Cerebellar cortex (tissue), 1 donor: Measurements from ENCODE around the gene ICA1.

ENCODE experiments used
- DNase-seq: peaks from one replicate; pipeline ENCODE4 v3.0.0-alpha.2; 2015; ENCODE audit warnings: low spot score

ICA1 gene

GRCh38 chr7:8131694-8132605 is 130.0 kb downstream of the ICA1 start:
- no peak for DNase-seq

GRCh38 chr7:8130663-8131062 is 131.3 kb downstream of the ICA1 start:
- DNase-seq = no peak

- DNase-seq = no peak
These were observed 132.7 kb downstream of the ICA1 start for GRCh38 chr7:8129318-8129659.

- DNase-seq = no peak
These were observed 133.3 kb downstream of the ICA1 start for GRCh38 chr7:8128449-8129317.

- no peak for DNase-seq
These were observed 135.3 kb downstream of the ICA1 start for GRCh38 chr7:8126601-8127167.

GRCh38 chr7:8125680-8126444 is 136.1 kb downstream of the ICA1 start:
- no peak for DNase-seq

- DNase-seq = no peak
These were observed 140.7 kb downstream of the ICA1 start for GRCh38 chr7:8121243-8121642.

GRCh38 chr7:8120390-8121058 is 141.4 kb downstream of the ICA1 start:
- no peak for DNase-seq

- DNase-seq = no peak
These were observed 142.7 kb downstream of the ICA1 start for GRCh38 chr7:8119262-8119661.

- DNase-seq = no peak
These were observed 144.8 kb downstream of the ICA1 start for GRCh38 chr7:8117195-8117594.

GRCh38 chr7:8115547-8116402 is 146.2 kb downstream of the ICA1 start:
- no peak for DNase-seq

GRCh38 chr7:8114175-8114574 is 147.8 kb downstream of the ICA1 start:
- no peak for DNase-seq

- peak; percentile 44 for DNase-seq
These were observed 148.8 kb downstream of the ICA1 start for GRCh38 chr7:8113184-8113583.

- DNase-seq = no peak
These were observed 149.3 kb downstream of the ICA1 start for GRCh38 chr7:8112685-8113084.

GRCh38 chr7:8111282-8111960 is 150.5 kb downstream of the ICA1 start:
- no peak for DNase-seq

- no peak for DNase-seq
These were observed 152.6 kb downstream of the ICA1 start for GRCh38 chr7:8109196-8110022.

- DNase-seq = no peak
These were observed 156.4 kb downstream of the ICA1 start for GRCh38 chr7:8105449-8106095.

- DNase-seq = no peak
These were observed 158.7 kb downstream of the ICA1 start for GRCh38 chr7:8103282-8103681.
